Type B pancreatic cell (in vitro differentiated cells): ENCODE measurements around the gene TMOD4. TPM values are rescaled to one million over a fixed set of nuclear protein-coding genes. Genes with fewer than 3 reads are reported as not detected.

Experiments used
- DNase-seq: peaks from one replicate; pipeline ENCODE4 v3.0.0; 2021; ENCODE audit warnings: mixed read lengths; ENCODE audit not compliant: unreplicated experiment; ENCODE audit errors: extremely low spot score
- H3K27ac Mint-ChIP-seq: 2 replicates; pipeline ENCODE4 v1.8.0; 2021; ENCODE audit warnings: mild to moderate bottlenecking, mixed read lengths
- H3K27me3 Mint-ChIP-seq: 2 replicates; pipeline ENCODE4 v1.8.0; 2021; ENCODE audit warnings: mixed read lengths
- H3K36me3 Mint-ChIP-seq: 2 replicates; pipeline ENCODE4 v1.8.0; 2021; ENCODE audit warnings: mixed read lengths
- H3K4me1 Mint-ChIP-seq: one replicate; pipeline ENCODE4 v1.8.0; 2021; ENCODE audit warnings: mixed read lengths; ENCODE audit not compliant: unreplicated experiment
- H3K4me3 Mint-ChIP-seq: 2 replicates; pipeline ENCODE4 v1.8.0; 2021; ENCODE audit warnings: mild to moderate bottlenecking, mixed read lengths
- H3K9me3 Mint-ChIP-seq: 2 replicates; pipeline ENCODE4 v1.8.0; 2021; ENCODE audit warnings: mixed read lengths
- total RNA-seq: library from RNA; stranded (reverse); gene quantifications from 2 replicates; pipeline ENCODE4 v1.2.1, GENCODE V29; 2021; ENCODE audit warnings: low replicate concordance
- TF ChIP-seq, protein P1 (sequence below): fragments of 200-600 bp; sonication (generic); conservative IDR thresholded peaks from 2 replicates; pipeline ENCODE4 v1.5.0; 2021; ENCODE audit warnings: antibody characterized with exemption, mild to moderate bottlenecking

The TMOD4 gene
- total RNA-seq, 1 donor from 2014 or later = 1.9 TPM

DNA sequence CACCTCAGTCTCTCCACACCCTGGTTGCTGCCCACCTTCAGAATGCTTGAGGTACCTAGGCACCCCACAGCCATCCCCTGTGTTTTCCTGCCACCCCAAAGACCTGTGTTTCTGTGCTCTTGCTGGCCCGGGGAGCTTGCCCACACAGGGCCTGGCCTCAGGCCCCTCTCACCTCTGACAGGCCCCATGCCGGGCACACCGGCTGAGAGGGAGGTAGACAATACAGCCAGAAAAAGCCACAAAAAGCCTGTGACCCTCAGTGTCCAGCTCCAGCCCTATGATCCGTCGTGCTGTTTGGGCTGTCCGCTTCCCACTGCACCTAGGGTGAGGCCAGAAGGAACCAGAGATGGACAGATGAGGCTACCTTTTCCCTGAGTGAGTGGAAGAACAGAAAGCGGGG, 40.8 kb downstream of the TMOD4 start:
- H3K27ac Mint-ChIP-seq = no peak overlapping the region
- peaks cover 12% of the 10 kb centered on the region for H3K36me3 Mint-ChIP-seq
- no peaks in the 10 kb centered on the region for H3K4me1 Mint-ChIP-seq
- TF ChIP-seq, protein P1, sequence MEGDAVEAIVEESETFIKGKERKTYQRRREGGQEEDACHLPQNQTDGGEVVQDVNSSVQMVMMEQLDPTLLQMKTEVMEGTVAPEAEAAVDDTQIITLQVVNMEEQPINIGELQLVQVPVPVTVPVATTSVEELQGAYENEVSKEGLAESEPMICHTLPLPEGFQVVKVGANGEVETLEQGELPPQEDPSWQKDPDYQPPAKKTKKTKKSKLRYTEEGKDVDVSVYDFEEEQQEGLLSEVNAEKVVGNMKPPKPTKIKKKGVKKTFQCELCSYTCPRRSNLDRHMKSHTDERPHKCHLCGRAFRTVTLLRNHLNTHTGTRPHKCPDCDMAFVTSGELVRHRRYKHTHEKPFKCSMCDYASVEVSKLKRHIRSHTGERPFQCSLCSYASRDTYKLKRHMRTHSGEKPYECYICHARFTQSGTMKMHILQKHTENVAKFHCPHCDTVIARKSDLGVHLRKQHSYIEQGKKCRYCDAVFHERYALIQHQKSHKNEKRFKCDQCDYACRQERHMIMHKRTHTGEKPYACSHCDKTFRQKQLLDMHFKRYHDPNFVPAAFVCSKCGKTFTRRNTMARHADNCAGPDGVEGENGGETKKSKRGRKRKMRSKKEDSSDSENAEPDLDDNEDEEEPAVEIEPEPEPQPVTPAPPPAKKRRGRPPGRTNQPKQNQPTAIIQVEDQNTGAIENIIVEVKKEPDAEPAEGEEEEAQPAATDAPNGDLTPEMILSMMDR = no peak
- no peak overlapping the region for H3K4me3 Mint-ChIP-seq
- DNase-seq = no peak
- H3K27me3 Mint-ChIP-seq = peaks cover 26% of the 10 kb centered on the region
- no peaks in the 10 kb centered on the region for H3K9me3 Mint-ChIP-seq

- Mint-ChIP-seq H3K4me3 (peak overlapping the region; percentile 44), H3K4me1 (no peaks in the 10 kb centered on the region), H3K27ac (no peak overlapping the region), H3K36me3 (peaks cover 12% of the 10 kb centered on the region), H3K27me3 (peaks cover 26% of the 10 kb centered on the region), H3K9me3 (no peaks in the 10 kb centered on the region)
- TF ChIP-seq, protein P1 = no peak
- no peak for DNase-seq
These were observed 41.4 kb downstream of the TMOD4 start for GRCh38 chr1:151134396-151134795.

- TF ChIP-seq, protein P1 = no peak
- DNase-seq = no peak
- Mint-ChIP-seq H3K27ac (no peak overlapping the region), H3K27me3 (peaks cover 26% of the 10 kb centered on the region), H3K9me3 (no peaks in the 10 kb centered on the region), H3K4me3 (no peak overlapping the region), H3K4me1 (no peaks in the 10 kb centered on the region), H3K36me3 (peaks cover 12% of the 10 kb centered on the region)
These were observed 42.6 kb downstream of the TMOD4 start for GRCh38 chr1:151133018-151133806.

GRCh38 chr1:151132335-151133017, 43.3 kb downstream of the TMOD4 start:
- H3K36me3 Mint-ChIP-seq = peaks cover 12% of the 10 kb centered on the region
- peak overlapping the region; percentile 88 for H3K4me3 Mint-ChIP-seq
- TF ChIP-seq, protein P1 = no peak
- H3K4me1 Mint-ChIP-seq = no peaks in the 10 kb centered on the region
- no peaks in the 10 kb centered on the region for H3K9me3 Mint-ChIP-seq
- no peak overlapping the region for H3K27ac Mint-ChIP-seq
- H3K27me3 Mint-ChIP-seq = peaks cover 26% of the 10 kb centered on the region
- DNase-seq = no peak

DNA sequence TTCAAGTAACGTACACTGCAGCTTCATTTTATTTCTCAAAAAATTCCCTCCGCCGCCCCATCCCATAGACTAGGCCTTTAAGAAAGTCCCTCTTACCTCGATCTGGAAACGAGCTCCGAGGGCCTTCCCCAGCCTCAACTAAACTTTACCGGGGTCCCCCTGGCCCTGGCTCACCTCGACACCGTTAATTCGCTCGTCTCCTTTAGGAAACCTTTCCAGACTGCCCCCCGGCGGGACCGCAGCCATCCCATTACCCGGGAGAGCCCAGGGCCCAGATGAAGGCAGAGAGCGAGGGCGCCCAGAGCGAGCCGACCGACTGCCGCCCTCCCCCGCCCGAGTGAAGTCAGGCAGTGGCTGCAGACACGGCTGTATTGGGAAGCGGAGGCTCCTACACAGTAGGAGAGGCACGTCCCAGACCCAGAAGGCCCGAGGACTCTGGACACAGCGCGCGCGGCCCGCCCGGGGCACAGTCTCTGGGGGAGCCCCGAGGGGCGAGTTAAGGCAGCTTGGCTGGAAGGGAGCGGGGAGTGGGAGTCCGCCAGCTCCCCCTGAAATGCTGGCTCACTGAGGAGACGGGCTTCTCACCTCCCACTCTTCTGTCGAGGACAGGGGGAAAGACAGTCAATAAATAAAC, 44.0 kb downstream of the TMOD4 start:
- Mint-ChIP-seq H3K9me3 (no peaks in the 10 kb centered on the region), H3K27me3 (peaks cover 26% of the 10 kb centered on the region), H3K4me1 (no peaks in the 10 kb centered on the region), H3K27ac (peak overlapping the region; percentile 56), H3K36me3 (peaks cover 11% of the 10 kb centered on the region), H3K4me3 (peak overlapping the region; percentile 88)
- TF ChIP-seq, protein P1 = no peak
- DNase-seq = no peak
